ENCODE data around the gene VSTM2L.

- TF ChIP-seq CTCF (IDR thresholded peaks at IDR 0.05) = no peak
- TF ChIP-seq POLR2A (IDR thresholded peaks at IDR 0.05; ENCODE audit: low read depth) = no peak
- no peak for TF ChIP-seq POLR2AphosphoS5 (IDR thresholded peaks at IDR 0.05)
- TF ChIP-seq EP300 (IDR thresholded peaks at IDR 0.05) = no peak
Measured at GRCh38 chr20:37864298-37864697, 38.6 kb upstream of the VSTM2L start.
